SK-N-SH treated with all-trans-retinoic acid at 6 μM for 48 hours (cell line): Measurements from ENCODE around the gene UPP2.

Experiments used
- ATAC-seq: fragments of 200-7000 bp; cut with Tn5 transposase; 3 replicates; pipeline ENCODE4 v1.9.1; 2020; ENCODE audit warnings: mild to moderate bottlenecking, moderate library complexity
- ARNTL ChIP-seq: fragments of 450-650 bp; formaldehyde crosslinking; IDR thresholded peaks from 2 replicates; pipeline ENCODE4 v1.5.0; 2020; ENCODE audit warnings: low read depth, mild to moderate bottlenecking, moderate library complexity, borderline replicate concordance
- CSDC2 ChIP-seq: fragments of 250-450 bp; sonication (Bioruptor Pico); IDR thresholded peaks from 2 replicates; pipeline ENCODE4 v1.5.0; 2020; ENCODE audit warnings: mild to moderate bottlenecking, moderate library complexity
- ESRRG ChIP-seq: fragments of 250-450 bp; sonication (Bioruptor Pico); IDR thresholded peaks from 2 replicates; pipeline ENCODE4 v1.6.1; 2021; ENCODE audit warnings: mild to moderate bottlenecking
- ISL1 ChIP-seq: fragments of 250-450 bp; sonication (Bioruptor Pico); IDR thresholded peaks from 2 replicates; pipeline ENCODE4 v2.1.2; 2022; ENCODE audit warnings: mild to moderate bottlenecking, moderate library complexity
- OSR1 ChIP-seq: fragments of 250-450 bp; sonication (Bioruptor Pico); IDR thresholded peaks from 2 replicates; pipeline ENCODE4 v1.8.0; 2022; ENCODE audit warnings: moderate library complexity, mild to moderate bottlenecking, inconsistent platforms
- PPARA ChIP-seq: fragments of 250-450 bp; sonication (Bioruptor Pico); IDR thresholded peaks from 2 replicates; pipeline ENCODE4 v1.5.0; 2020; ENCODE audit warnings: mild to moderate bottlenecking, borderline replicate concordance
- SNAI2 ChIP-seq: fragments of 250-450 bp; sonication (Bioruptor Pico); IDR thresholded peaks from 2 replicates; pipeline ENCODE4 v1.5.0; 2020; ENCODE audit warnings: mild to moderate bottlenecking, moderate library complexity
- TCF4 ChIP-seq: fragments of 250-450 bp; sonication (Bioruptor Pico); IDR thresholded peaks from 2 replicates; pipeline ENCODE4 v1.8.0; 2021; ENCODE audit warnings: mild to moderate bottlenecking, moderate library complexity, borderline replicate concordance
- TOX ChIP-seq: fragments of 250-450 bp; sonication (Bioruptor Pico); IDR thresholded peaks from 2 replicates; pipeline ENCODE4 v1.8.0; 2021; ENCODE audit warnings: mild to moderate bottlenecking, moderate library complexity, borderline replicate concordance
- ZC3H10 ChIP-seq: fragments of 250-450 bp; sonication (Bioruptor Pico); IDR thresholded peaks from 2 replicates; pipeline ENCODE4 v1.5.1; 2021; ENCODE audit warnings: mild to moderate bottlenecking, moderate library complexity
- ZFP3 ChIP-seq: fragments of 250-450 bp; sonication (Bioruptor Pico); IDR thresholded peaks from 2 replicates; pipeline ENCODE4 v1.5.0; 2020; ENCODE audit warnings: mild to moderate bottlenecking, moderate library complexity
- ZFP30 ChIP-seq: fragments of 450-650 bp; formaldehyde crosslinking; IDR thresholded peaks from 2 replicates; pipeline ENCODE4 v1.5.0; 2022; ENCODE audit warnings: mild to moderate bottlenecking, moderate library complexity
- ZNF565 ChIP-seq: fragments of 450-650 bp; formaldehyde crosslinking; conservative IDR thresholded peaks from 2 replicates; pipeline ENCODE4 v1.5.0; 2020; ENCODE audit warnings: low read depth, mild to moderate bottlenecking, moderate library complexity
- ZNF70 ChIP-seq: fragments of 450-650 bp; formaldehyde crosslinking; IDR thresholded peaks from 2 replicates; pipeline ENCODE4 v1.5.0; 2020; ENCODE audit warnings: mild to moderate bottlenecking, moderate library complexity
- ZNF8 ChIP-seq: fragments of 450-650 bp; formaldehyde crosslinking; IDR thresholded peaks from 2 replicates; pipeline ENCODE4 v1.5.0; 2020; ENCODE audit warnings: mild to moderate bottlenecking, moderate library complexity
- TF ChIP-seq, protein P1 (sequence below): fragments of 250-450 bp; sonication (Bioruptor Pico); IDR thresholded peaks from 2 replicates; pipeline ENCODE4 v1.5.1; 2020; ENCODE audit warnings: low read depth, mild to moderate bottlenecking, moderate library complexity
- TF ChIP-seq, protein P2 (sequence below): fragments of 250-450 bp; sonication (Bioruptor Pico); IDR thresholded peaks from 2 replicates; pipeline ENCODE4 v1.8.0; 2020; ENCODE audit warnings: mild to moderate bottlenecking, moderate library complexity, borderline replicate concordance
- TF ChIP-seq, protein P3 (sequence below): fragments of 250-450 bp; sonication (Bioruptor Pico); IDR thresholded peaks from 2 replicates; pipeline ENCODE4 v1.8.0; 2021; ENCODE audit warnings: low read depth, mild to moderate bottlenecking, moderate library complexity, borderline replicate concordance
- TF ChIP-seq, protein P4 (sequence below): fragments of 250-450 bp; sonication (Bioruptor Pico); IDR thresholded peaks from 2 replicates; pipeline ENCODE4 v1.5.1; 2021; ENCODE audit warnings: mild to moderate bottlenecking, moderate library complexity
- TF ChIP-seq, protein P5 (sequence below): fragments of 250-450 bp; sonication (Bioruptor Pico); IDR thresholded peaks from 2 replicates; pipeline ENCODE4 v1.5.0; 2020; ENCODE audit warnings: mild to moderate bottlenecking, moderate library complexity

Gene UPP2

DNA sequence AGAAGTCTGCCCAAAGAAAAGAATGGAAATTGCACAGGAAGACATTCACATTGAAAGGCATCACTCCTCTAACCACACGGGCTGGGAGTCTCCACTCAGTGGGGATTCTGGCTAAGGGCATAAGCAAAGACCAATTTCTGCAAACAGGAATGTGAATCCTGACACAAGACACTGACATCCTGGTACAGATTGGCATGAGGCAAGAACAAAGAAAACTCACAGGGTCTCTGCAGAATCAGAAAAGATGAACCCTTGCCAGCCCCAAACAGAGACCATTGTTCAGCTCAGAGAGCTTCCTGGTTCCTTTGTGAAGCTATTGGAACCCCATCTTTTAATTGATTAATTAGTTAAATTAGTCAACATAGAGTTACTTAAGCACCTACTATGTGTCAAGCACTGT lies 82.3 kb downstream of the UPP2 start:
- TF ChIP-seq, protein P1, sequence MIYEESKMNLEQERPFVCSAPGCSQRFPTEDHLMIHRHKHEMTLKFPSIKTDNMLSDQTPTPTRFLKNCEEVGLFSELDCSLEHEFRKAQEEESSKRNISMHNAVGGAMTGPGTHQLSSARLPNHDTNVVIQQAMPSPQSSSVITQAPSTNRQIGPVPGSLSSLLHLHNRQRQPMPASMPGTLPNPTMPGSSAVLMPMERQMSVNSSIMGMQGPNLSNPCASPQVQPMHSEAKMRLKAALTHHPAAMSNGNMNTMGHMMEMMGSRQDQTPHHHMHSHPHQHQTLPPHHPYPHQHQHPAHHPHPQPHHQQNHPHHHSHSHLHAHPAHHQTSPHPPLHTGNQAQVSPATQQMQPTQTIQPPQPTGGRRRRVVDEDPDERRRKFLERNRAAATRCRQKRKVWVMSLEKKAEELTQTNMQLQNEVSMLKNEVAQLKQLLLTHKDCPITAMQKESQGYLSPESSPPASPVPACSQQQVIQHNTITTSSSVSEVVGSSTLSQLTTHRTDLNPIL (CRISPR knock-in tag) = no peak
- TF ChIP-seq, protein P2, sequence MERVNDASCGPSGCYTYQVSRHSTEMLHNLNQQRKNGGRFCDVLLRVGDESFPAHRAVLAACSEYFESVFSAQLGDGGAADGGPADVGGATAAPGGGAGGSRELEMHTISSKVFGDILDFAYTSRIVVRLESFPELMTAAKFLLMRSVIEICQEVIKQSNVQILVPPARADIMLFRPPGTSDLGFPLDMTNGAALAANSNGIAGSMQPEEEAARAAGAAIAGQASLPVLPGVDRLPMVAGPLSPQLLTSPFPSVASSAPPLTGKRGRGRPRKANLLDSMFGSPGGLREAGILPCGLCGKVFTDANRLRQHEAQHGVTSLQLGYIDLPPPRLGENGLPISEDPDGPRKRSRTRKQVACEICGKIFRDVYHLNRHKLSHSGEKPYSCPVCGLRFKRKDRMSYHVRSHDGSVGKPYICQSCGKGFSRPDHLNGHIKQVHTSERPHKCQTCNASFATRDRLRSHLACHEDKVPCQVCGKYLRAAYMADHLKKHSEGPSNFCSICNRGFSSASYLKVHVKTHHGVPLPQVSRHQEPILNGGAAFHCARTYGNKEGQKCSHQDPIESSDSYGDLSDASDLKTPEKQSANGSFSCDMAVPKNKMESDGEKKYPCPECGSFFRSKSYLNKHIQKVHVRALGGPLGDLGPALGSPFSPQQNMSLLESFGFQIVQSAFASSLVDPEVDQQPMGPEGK (CRISPR knock-in tag) = no peak
- TF ChIP-seq ZNF70 (CRISPR knock-in tag) (no peak), ESRRG (CRISPR knock-in tag) (no peak), PPARA (CRISPR knock-in tag) (no peak), ZNF565 (no peak), CSDC2 (CRISPR knock-in tag) (no peak), TOX (no peak), ZFP30 (no peak), ARNTL (CRISPR knock-in tag) (no peak), TCF4 (no peak)
- TF ChIP-seq, protein P3, sequence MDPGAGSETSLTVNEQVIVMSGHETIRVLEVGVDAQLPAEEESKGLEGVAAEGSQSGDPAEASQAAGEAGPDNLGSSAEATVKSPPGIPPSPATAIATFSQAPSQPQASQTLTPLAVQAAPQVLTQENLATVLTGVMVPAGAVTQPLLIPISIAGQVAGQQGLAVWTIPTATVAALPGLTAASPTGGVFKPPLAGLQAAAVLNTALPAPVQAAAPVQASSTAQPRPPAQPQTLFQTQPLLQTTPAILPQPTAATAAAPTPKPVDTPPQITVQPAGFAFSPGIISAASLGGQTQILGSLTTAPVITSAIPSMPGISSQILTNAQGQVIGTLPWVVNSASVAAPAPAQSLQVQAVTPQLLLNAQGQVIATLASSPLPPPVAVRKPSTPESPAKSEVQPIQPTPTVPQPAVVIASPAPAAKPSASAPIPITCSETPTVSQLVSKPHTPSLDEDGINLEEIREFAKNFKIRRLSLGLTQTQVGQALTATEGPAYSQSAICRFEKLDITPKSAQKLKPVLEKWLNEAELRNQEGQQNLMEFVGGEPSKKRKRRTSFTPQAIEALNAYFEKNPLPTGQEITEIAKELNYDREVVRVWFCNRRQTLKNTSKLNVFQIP (CRISPR knock-in tag) = no peak
- TF ChIP-seq, protein P4, sequence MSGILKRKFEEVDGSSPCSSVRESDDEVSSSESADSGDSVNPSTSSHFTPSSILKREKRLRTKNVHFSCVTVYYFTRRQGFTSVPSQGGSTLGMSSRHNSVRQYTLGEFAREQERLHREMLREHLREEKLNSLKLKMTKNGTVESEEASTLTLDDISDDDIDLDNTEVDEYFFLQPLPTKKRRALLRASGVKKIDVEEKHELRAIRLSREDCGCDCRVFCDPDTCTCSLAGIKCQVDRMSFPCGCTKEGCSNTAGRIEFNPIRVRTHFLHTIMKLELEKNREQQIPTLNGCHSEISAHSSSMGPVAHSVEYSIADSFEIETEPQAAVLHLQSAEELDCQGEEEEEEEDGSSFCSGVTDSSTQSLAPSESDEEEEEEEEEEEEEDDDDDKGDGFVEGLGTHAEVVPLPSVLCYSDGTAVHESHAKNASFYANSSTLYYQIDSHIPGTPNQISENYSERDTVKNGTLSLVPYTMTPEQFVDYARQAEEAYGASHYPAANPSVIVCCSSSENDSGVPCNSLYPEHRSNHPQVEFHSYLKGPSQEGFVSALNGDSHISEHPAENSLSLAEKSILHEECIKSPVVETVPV (CRISPR knock-in tag) = no peak
- TF ChIP-seq, protein P5, sequence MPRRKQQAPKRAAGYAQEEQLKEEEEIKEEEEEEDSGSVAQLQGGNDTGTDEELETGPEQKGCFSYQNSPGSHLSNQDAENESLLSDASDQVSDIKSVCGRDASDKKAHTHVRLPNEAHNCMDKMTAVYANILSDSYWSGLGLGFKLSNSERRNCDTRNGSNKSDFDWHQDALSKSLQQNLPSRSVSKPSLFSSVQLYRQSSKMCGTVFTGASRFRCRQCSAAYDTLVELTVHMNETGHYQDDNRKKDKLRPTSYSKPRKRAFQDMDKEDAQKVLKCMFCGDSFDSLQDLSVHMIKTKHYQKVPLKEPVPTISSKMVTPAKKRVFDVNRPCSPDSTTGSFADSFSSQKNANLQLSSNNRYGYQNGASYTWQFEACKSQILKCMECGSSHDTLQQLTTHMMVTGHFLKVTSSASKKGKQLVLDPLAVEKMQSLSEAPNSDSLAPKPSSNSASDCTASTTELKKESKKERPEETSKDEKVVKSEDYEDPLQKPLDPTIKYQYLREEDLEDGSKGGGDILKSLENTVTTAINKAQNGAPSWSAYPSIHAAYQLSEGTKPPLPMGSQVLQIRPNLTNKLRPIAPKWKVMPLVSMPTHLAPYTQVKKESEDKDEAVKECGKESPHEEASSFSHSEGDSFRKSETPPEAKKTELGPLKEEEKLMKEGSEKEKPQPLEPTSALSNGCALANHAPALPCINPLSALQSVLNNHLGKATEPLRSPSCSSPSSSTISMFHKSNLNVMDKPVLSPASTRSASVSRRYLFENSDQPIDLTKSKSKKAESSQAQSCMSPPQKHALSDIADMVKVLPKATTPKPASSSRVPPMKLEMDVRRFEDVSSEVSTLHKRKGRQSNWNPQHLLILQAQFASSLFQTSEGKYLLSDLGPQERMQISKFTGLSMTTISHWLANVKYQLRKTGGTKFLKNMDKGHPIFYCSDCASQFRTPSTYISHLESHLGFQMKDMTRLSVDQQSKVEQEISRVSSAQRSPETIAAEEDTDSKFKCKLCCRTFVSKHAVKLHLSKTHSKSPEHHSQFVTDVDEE (CRISPR knock-in tag) = no peak
- no peak for ATAC-seq

DNA sequence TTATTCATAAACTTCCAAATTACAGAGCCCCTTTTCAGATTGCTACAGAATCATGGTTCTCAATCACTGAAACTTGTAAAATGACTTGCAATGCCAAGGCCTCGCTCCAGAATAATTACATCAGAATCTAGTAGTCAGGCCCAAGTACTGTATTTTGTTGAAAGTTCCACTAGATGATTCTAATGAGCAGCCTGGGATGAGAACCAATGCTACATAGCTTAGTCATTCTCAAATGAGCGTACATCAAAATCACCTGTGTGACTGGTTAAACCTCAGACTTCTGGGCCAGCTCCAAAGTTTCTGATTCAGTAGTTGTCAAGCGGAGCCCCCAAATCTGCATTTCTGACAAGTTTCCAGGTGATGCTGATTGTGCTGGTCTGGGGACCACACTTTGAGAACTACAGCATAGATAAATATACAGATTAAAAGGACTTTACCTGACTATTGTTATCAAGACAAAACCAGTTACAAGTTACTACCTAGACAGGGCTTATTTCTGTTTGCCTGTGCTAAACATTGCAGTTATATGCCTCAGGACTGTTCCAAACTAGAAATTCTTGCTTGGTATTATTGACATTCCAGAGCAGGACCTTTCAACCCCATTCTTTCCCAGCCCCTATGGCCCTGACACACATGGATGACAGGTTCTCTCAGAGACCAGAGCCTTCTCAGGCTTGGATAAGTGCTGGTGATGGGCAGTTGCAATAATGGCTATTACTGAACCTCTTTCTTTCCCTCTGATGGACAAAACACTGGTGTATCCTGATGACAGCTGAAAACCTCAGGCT lies 83.1 kb downstream of the UPP2 start:
- TF ChIP-seq ZNF8 (CRISPR knock-in tag) (no peak), ARNTL (CRISPR knock-in tag) (no peak), SNAI2 (no peak), CSDC2 (CRISPR knock-in tag) (no peak), ESRRG (CRISPR knock-in tag) (no peak), ZNF565 (no peak), ISL1 (CRISPR knock-in tag) (no peak), PPARA (CRISPR knock-in tag) (no peak), ZFP30 (no peak), ZC3H10 (CRISPR knock-in tag) (no peak), TCF4 (no peak), OSR1 (no peak), ZFP3 (no peak), ZNF70 (CRISPR knock-in tag) (no peak)
- TF ChIP-seq, protein P1 (CRISPR knock-in tag) = no peak
- TF ChIP-seq, protein P5 (CRISPR knock-in tag) = no peak
- TF ChIP-seq, protein P2 (CRISPR knock-in tag) = no peak
- TF ChIP-seq, protein P4 (CRISPR knock-in tag) = no peak
- ATAC-seq = no peak
